ENCODE data around the gene ARHGAP21.
"Not testable (repeated sequence)": the region's sequence is repeated elsewhere in the genome, so short reads cannot be mapped to it uniquely, and the experiment has no call there.

The ARHGAP21 gene

DNA sequence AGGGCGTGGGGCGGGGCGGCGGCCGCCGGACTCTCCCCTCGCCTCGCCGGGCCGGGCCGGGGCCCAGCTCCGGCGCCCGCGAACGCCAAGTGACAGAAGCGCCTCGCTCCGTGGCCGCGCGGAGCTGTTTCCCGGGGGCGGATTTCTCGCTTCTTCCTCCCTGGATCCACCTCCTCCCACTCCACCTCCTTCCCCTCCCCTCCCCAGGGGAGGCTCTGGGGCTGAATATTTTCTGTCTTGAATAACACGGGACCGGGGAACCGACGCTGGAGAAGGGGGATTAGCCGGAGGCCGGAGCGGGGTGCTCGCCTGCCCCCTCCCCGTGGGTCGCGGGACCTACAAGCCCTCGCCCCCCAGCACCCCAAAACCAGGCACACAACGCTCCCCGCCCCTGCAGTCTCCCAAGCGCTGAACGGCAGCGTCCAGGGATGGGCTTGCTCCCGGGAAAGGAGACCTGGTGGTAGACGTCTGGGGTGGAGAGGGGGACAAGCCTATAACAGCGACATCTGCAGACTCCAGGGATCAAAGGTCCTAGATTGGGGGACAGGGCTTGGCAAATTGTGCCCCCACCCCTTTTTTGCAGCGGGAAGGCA, at the start of gene ARHGAP21:
Gene ARHGAP21 (minus strand): TSS at position 100 of the 593 bp plus-strand sequence. CDS start 1,988 bp downstream, outside the sequence.
- no peak for DNase-seq (ENCODE audit: low read depth)
- H3K4me3 ChIP-seq (ENCODE audit: low read length): peak within 1 kb of the TSS; percentile 86
- peak; percentile 16 for TF ChIP-seq CTCF (conservative IDR thresholded peaks at IDR 0.05; ENCODE audit: low read depth, low read length)

DNA sequence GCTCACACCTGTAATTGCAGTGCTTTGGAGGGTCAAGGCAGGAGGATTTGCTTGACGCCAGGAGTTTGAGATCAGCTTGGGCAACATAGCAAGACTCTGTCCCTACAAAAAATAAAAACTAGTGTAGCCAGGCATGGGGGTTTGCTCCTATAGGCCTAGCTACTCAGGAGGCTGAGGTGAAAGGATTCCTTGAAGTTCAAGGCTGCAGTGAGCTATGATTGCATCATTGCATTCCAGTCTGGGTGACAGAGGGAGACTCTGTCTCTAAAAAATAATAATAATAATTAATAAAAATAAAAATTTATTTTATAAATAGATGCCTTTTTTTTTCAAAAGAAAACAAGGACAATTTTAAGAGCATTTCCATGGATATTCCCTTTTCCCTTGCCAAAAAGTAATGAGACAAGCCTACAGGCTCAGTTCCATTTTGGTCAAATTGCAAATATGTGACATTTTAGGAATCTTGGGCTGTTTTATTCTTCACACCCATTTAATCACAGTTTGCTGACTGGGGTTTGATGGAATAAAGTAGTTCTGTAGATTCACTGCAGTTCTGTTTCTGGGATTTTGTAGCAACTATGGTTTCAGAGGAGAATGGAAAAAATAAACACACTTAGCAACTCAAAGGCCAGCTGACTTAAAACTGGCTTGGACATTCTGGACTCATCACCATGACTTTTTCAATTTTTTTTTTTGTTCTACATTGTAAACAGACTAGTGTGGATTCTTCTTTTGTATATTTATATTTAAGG, 48.4 kb upstream of the ARHGAP21 start:
- no peak for TF ChIP-seq CTCF (conservative IDR thresholded peaks at IDR 0.05; ENCODE audit: low read depth, low read length)
- H3K4me3 ChIP-seq (ENCODE audit: low read length): no peak overlapping the region
- no peak for DNase-seq (ENCODE audit: low read depth)

DNA sequence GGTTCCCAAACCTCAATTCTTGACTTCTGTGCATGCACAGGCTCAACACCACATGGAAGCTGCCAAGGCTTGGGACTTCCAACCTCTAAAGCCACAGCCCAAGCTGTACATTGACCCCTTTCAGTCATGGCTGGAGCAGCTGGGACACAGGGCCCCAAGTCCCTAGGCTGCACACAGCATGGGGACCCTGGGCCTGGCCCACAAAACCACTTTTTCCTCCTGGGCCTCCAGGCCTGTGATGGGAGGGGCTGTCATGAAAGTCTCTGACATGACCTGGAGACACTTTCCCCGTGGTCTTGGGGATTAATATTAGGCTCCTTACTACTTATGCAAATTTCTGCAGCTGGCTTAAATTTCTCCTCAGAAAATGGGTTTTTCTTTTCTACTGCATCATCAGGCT, 41.3 kb upstream of the ARHGAP21 start:
- DNase-seq (ENCODE audit: low read depth); H3K4me3 ChIP-seq (ENCODE audit: low read length): not testable (repeated sequence)

GRCh38 chr10:24762966-24763623, 39.4 kb upstream of the ARHGAP21 start:
- no peak overlapping the region for H3K4me3 ChIP-seq (ENCODE audit: low read length)
- no peak for TF ChIP-seq CTCF (conservative IDR thresholded peaks at IDR 0.05; ENCODE audit: low read depth, low read length)
- peak; percentile 70 for DNase-seq (ENCODE audit: low read depth)

DNA sequence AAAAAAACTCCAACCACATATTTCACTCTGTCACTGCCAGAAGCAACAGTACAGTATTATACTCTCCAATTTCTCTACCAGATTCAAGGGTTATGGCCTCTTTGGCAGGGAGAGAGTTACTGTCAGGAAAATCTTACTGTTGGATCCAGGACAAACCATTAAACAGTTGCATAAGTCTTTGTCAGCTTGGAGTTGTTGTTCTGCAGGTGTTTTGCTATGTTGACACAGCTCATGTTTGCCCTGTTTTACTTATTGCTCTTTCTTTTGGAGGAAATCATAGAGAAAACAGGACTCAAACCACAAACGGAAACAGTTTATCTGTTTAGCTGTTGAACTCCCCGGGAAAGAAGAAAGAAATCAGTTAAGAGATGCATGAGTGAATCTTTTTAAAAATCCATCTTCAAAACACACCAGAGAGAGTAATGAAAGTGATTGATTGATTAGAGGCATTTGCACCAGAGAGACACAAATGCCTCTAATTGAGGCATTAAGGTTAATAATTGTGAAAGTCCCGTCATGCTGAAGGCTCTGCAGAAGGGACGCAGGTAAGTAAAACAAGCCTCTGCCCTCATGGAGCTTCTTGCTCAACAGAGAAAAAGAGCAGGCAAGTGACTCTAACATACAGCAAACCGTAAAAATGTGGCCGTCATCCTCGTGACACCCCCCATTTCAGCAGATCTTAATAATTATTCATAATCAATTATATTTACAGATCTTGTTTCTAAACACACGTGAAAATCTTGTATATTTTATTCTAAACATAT, 38.7 kb upstream of the ARHGAP21 start:
- no peak for TF ChIP-seq CTCF (conservative IDR thresholded peaks at IDR 0.05; ENCODE audit: low read depth, low read length)
- no peak overlapping the region for H3K4me3 ChIP-seq (ENCODE audit: low read length)
- peak; percentile 6 for DNase-seq (ENCODE audit: low read depth)

DNA sequence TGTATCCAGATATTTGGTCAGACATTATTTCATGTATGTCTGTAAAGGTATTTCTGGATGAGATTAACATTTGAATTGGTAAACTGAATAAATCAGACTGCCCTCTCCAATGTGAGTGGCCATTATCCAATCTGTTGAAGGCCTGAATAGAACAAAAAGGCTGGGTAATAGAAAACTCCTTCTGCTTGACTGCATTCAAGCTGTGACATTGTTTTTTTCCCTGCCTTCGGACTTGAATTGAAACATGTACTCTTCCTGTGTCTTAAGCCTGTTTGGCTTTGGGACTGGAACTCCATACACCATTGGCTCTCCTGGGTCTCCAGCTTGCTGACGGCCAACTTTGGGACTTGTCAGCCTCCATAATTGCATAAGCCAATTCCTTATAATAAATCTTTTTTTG, 36.0 kb upstream of the ARHGAP21 start:
- no peak for TF ChIP-seq CTCF (conservative IDR thresholded peaks at IDR 0.05; ENCODE audit: low read depth, low read length)
- DNase-seq (ENCODE audit: low read depth): no peak
- H3K4me3 ChIP-seq (ENCODE audit: low read length): no peak overlapping the region

GRCh38 chr10:24758254-24758653, 34.6 kb upstream of the ARHGAP21 start:
- not testable (repeated sequence) for H3K4me3 ChIP-seq (ENCODE audit: low read length); DNase-seq (ENCODE audit: low read depth)
